Osteoblast (primary cell): ENCODE measurements around the gene NPNT. TPM values are rescaled to one million over a fixed set of nuclear protein-coding genes. Genes with fewer than 3 reads are reported as not detected.

Experiments used
- DNase-seq: peaks from one replicate; pipeline ENCODE4 v3.0.0; 2011; ENCODE audit warnings: low spot score, mixed read lengths; ENCODE audit not compliant: insufficient read length; ENCODE audit errors: missing footprints
- H2AFZ ChIP-seq: 2 replicates; pipeline ENCODE4 v1.6.0; 2011; ENCODE audit warnings: mild to moderate bottlenecking, low read length
- H3K27ac ChIP-seq: 2 replicates; pipeline ENCODE4 v1.5.1; 2011; ENCODE audit warnings: mild to moderate bottlenecking, low read depth, low read length, moderate library complexity
- H3K27me3 ChIP-seq: 2 replicates; pipeline ENCODE4 v1.6.0; 2012; ENCODE audit warnings: mild to moderate bottlenecking, control low read depth, inconsistent platforms, low read length, moderate library complexity; ENCODE audit not compliant: insufficient read depth
- H3K36me3 ChIP-seq: 2 replicates; pipeline ENCODE4 v1.5.1; 2011; ENCODE audit warnings: mild to moderate bottlenecking, low read length, control low read depth, moderate library complexity; ENCODE audit not compliant: insufficient read depth
- H3K4me1 ChIP-seq: 2 replicates; pipeline ENCODE4 v1.5.1; 2011; ENCODE audit warnings: mild to moderate bottlenecking, low read length, control low read depth, moderate library complexity; ENCODE audit not compliant: insufficient read depth
- H3K4me2 ChIP-seq: 2 replicates; pipeline ENCODE4 v1.6.0; 2011; ENCODE audit warnings: mild to moderate bottlenecking, low read length; ENCODE audit not compliant: insufficient read depth
- H3K4me3 ChIP-seq: fragments of 200-600 bp; sonication (generic); 3 replicates; pipeline ENCODE4 v1.5.1; 2012; ENCODE audit warnings: mild to moderate bottlenecking, low read length, inconsistent platforms; ENCODE audit not compliant: insufficient read depth
- H3K79me2 ChIP-seq: 2 replicates; pipeline ENCODE4 v1.6.0; 2012; ENCODE audit warnings: mild to moderate bottlenecking, low read length, control low read depth, inconsistent platforms; ENCODE audit not compliant: insufficient read depth
- H3K9me3 ChIP-seq: 2 replicates; pipeline ENCODE4 v1.5.1; 2011; ENCODE audit warnings: low read depth, low read length, control low read depth
- H4K20me1 ChIP-seq: 2 replicates; pipeline ENCODE4 v1.6.0; 2012; ENCODE audit warnings: mild to moderate bottlenecking, low read length, control low read depth; ENCODE audit not compliant: insufficient read depth
- total RNA-seq: library from RNA; depleted of rRNA; stranded (reverse); fragments of >200 nt; gene quantifications from 2 replicates; pipeline ENCODE4 v1.2.3, GENCODE V29; 2012
- TF ChIP-seq, protein P1 (sequence below): IDR thresholded peaks from 2 replicates; pipeline ENCODE4 v1.5.1; 2011; ENCODE audit warnings: mild to moderate bottlenecking, low read depth, low read length, moderate library complexity; ENCODE audit errors: extremely low read depth

Gene NPNT
- total RNA-seq, 1 donor: 0.36 TPM

GRCh38 chr4:105989485-105990242 is 94.4 kb downstream of the NPNT start:
- no peak overlapping the region for H3K27ac ChIP-seq

DNA sequence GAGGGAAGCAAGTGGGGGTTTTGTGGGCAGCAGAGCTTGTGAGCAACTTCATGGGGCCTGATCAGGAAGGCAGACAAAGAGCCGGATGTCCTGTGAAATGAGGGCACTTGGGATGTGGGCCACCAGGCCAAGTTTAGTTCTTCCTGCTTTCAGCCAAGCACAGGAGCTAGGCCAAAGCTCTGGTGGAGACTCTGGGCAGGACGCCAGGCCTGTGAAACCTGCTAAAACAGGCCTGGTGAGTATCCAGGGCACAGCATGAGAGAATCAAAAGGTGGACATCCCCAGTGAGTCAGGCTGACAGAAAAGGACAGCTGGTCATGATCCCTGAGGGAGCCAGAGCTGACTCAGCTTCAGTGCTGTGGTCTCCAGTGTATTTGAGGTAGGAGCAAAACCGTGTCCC is 95.7 kb downstream of the NPNT start:
- H3K4me1 ChIP-seq: no peaks in the 10 kb centered on the region

More at GRCh38 chr4:105989485-105990242, 94.4 kb downstream of the NPNT start:
- Histone ChIP-seq H3K9me3 (no peaks in the 10 kb centered on the region), H3K4me1 (no peaks in the 10 kb centered on the region), H4K20me1 (no peaks in the 10 kb centered on the region), H3K79me2 (no peaks in the 10 kb centered on the region), H3K4me2 (no peak overlapping the region), H3K36me3 (no peaks in the 10 kb centered on the region), H3K27me3 (no peaks in the 10 kb centered on the region), H2AFZ (no peak overlapping the region), H3K4me3 (no peak overlapping the region)
- TF ChIP-seq, protein P1, sequence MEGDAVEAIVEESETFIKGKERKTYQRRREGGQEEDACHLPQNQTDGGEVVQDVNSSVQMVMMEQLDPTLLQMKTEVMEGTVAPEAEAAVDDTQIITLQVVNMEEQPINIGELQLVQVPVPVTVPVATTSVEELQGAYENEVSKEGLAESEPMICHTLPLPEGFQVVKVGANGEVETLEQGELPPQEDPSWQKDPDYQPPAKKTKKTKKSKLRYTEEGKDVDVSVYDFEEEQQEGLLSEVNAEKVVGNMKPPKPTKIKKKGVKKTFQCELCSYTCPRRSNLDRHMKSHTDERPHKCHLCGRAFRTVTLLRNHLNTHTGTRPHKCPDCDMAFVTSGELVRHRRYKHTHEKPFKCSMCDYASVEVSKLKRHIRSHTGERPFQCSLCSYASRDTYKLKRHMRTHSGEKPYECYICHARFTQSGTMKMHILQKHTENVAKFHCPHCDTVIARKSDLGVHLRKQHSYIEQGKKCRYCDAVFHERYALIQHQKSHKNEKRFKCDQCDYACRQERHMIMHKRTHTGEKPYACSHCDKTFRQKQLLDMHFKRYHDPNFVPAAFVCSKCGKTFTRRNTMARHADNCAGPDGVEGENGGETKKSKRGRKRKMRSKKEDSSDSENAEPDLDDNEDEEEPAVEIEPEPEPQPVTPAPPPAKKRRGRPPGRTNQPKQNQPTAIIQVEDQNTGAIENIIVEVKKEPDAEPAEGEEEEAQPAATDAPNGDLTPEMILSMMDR: no peak
- no peak for DNase-seq

GRCh38 chr4:105991726-105992125 is 96.5 kb downstream of the NPNT start:
- Histone ChIP-seq H3K4me2 (no peak overlapping the region), H3K4me1 (no peaks in the 10 kb centered on the region), H3K27me3 (peaks cover 4% of the 10 kb centered on the region), H3K9me3 (no peaks in the 10 kb centered on the region), H4K20me1 (no peaks in the 10 kb centered on the region), H2AFZ (no peak overlapping the region), H3K36me3 (no peaks in the 10 kb centered on the region), H3K79me2 (no peaks in the 10 kb centered on the region), H3K4me3 (no peak overlapping the region), H3K27ac (no peak overlapping the region)
- no peak for DNase-seq
- TF ChIP-seq, protein P1: no peak

More for the DNA sequence above, 95.7 kb downstream of the NPNT start:
- H3K36me3 ChIP-seq: no peaks in the 10 kb centered on the region
- H2AFZ ChIP-seq: no peak overlapping the region
- H3K27ac ChIP-seq: no peak overlapping the region
- no peak overlapping the region for H3K4me2 ChIP-seq
- no peaks in the 10 kb centered on the region for H3K9me3 ChIP-seq
- peaks cover 2% of the 10 kb centered on the region for H3K27me3 ChIP-seq
- H4K20me1 ChIP-seq: no peaks in the 10 kb centered on the region
- H3K79me2 ChIP-seq: no peaks in the 10 kb centered on the region
- no peak overlapping the region for H3K4me3 ChIP-seq
- no peak for DNase-seq
- TF ChIP-seq, protein P1: no peak

DNA sequence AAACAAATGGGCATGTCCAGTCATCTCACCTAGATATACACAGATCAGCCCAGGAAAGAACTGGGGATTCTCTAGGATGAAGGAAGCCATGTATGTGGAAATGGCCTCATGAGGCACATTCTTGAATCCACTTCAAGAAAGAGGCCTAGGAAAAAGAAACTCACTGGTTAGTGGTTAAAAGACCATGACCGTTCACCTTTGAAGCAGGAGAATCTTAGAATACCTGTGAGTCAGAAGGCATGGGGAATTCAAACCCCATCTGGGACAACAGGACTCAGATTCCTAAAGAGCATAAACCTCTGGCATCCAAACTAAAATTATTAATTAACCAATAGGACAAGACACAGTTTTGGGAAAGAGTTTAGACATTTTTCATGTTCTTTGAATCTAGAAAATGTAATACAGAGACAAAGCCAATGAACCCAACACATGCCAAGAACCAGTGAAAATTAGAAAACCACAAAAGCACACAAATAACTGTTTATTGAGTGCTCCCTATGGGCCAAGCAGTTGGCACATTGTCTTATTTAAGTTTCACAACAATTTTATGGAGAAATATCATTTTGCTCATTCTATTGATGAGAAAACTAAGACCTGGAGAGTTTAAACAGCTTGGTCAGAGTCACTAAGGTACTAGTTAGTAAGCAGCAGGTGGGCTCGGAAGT is 97.5 kb downstream of the NPNT start:
- Histone ChIP-seq H3K27me3 (peaks cover 4% of the 10 kb centered on the region), H3K4me2 (no peak overlapping the region), H3K36me3 (no peaks in the 10 kb centered on the region), H2AFZ (no peak overlapping the region), H3K4me1 (no peaks in the 10 kb centered on the region), H4K20me1 (no peaks in the 10 kb centered on the region), H3K4me3 (no peak overlapping the region), H3K27ac (no peak overlapping the region), H3K79me2 (no peaks in the 10 kb centered on the region), H3K9me3 (no peaks in the 10 kb centered on the region)
- no peak for DNase-seq
- TF ChIP-seq, protein P1: no peak
